Ovary (tissue), 9 donors: ENCODE measurements around the gene PHKA2. TPM values are rescaled to one million over a fixed set of nuclear protein-coding genes. Genes with fewer than 3 reads are reported as not detected.

Source experiments
- DNase-seq, 5 donors: peaks; one replicate each; pipeline ENCODE4 v3.0.0-alpha.2; 2019 to 2020
- H3K27ac ChIP-seq, 2 donors: fragments of 200-600 bp; one replicate each; pipeline versions ENCODE4 v1.5.1 to v1.8.0; 2019 to 2022
- H3K27me3 ChIP-seq: fragments of 200-600 bp; one replicate; pipeline ENCODE4 v1.8.0; 2022
- H3K36me3 ChIP-seq: fragments of 200-600 bp; sonication (generic); one replicate; pipeline ENCODE4 v1.5.1; 2019
- H3K4me1 ChIP-seq: one replicate; pipeline ENCODE4 v1.8.1; 2013; ENCODE audit warnings: mild to moderate bottlenecking, moderate library complexity; ENCODE audit not compliant: insufficient read depth
- H3K4me3 ChIP-seq: fragments of 200-600 bp; sonication (generic); one replicate; pipeline ENCODE4 v1.5.1; 2017
- H3K9me3 ChIP-seq, 2 donors: fragments of 200-600 bp in 1 of 2; sonication (generic) in 1 of 2; one replicate each; pipeline versions ENCODE4 v1.5.1 to v1.8.1; 2013 to 2019; ENCODE audit warnings: mild to moderate bottlenecking in 1 of 2, moderate library complexity in 1 of 2
- EP300 ChIP-seq: sonication (generic); formaldehyde crosslinking; IDR thresholded peaks from one replicate; pipeline ENCODE4 v1.6.1; 2017; ENCODE audit warnings: antibody characterized with exemption
- POLR2A ChIP-seq: fragments of 450-650 bp; IDR thresholded peaks from one replicate; pipeline ENCODE4 v1.6.1; 2017; ENCODE audit warnings: antibody characterized with exemption, mild to moderate bottlenecking, moderate library complexity
- WGBS, 3 donors: extraction: QIAGEN DNeasy Blood & Tissue Kit in 1 of 3; methylation state at CpG; one replicate each; pipeline versions ENCODE4 v1.1.5 to v1.1.7; 2013 to 2017; 5-methylcytosine and 5-hydroxymethylcytosine counted together
- intact Hi-C, 4 donors: fragments of 100-400 bp; cut with DNase I; formaldehyde crosslinking; loops; one replicate each; pipeline versions ENCODE4 v1.11.0 to v1.15.1; 2022 to 2023
- polyA plus RNA-seq, 2 donors: library from polyadenylated mRNA; stranded (reverse); fragments of 200-250 nt in 1 of 2; fragments of 350-450 nt in 1 of 2; fragmentation: Illumina TruSeq in 1 of 2; extraction: RNeasy Lipid Tissue Mini Kit (QIAGEN cat#74804) in 1 of 2; gene quantifications; one replicate each; pipeline ENCODE4 v1.2.3, GENCODE V29; 2013 to 2014
- total RNA-seq, 7 donors: library from RNA; depleted of rRNA in 2 of 7; stranded (reverse); fragments of >200 nt in 2 of 7; fragmentation: NEBNext Ultra II Directional in 3 of 7; extraction: Animal tissue kit (Norgen Biotek cat#: 25700) in 3 of 7; gene quantifications; one replicate each; pipeline versions ENCODE4 v1.1.0 to v1.2.4, GENCODE V29; 2016 to 2023
- TF ChIP-seq, protein P1 (sequence below), 3 donors: fragments of 450-650 bp in 2 of 3; fragments of 200-600 bp in 1 of 3; IDR thresholded peaks; one replicate each; pipeline versions ENCODE4 v1.5.1 to v1.8.0; 2016 to 2022; ENCODE audit warnings: antibody characterized with exemption in 3 of 3, mild to moderate bottlenecking in 1 of 3
- donor health status: DM: no; HTN: no; CAD: no; lungs with moderate emphysema.
- donor health status: DM: no; HTN: no; CAD: no.
- donor health status: Bipolar disorder and iron deficiency.
- donor health status: DM: yes; HTN: yes; CAD: no.
- donor health status: DM: no; HTN: no; CAD: no.
- donor health status: DM: yes; HTN: yes; CAD: no.

PHKA2 gene
- total and polyA plus RNA-seq, 9 donors = 19.4 to 43.5 (median 32.9) TPM

DNA sequence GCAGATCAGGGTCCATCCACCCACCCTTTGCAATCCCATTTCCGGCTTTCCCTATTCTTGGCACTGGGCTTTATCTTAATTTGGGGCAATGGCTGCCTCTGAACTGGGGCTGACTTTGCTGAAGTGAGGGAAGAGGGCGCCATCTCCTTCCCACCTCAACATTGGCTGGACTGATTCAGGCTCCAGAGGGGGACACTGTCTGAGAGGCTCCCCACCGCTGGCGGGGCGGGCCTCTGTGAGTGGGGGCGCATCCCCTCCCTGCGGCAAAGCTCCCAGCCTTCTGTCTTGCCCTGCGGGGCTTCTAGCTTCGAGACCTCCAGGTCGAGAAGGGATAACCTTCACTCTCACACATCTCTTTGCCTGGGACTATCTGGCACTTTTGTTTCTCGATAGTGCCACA, 85.8 kb downstream of the PHKA2 start:
- no peak for DNase-seq
- no peak for TF ChIP-seq POLR2A
- no peak for TF ChIP-seq EP300
- TF ChIP-seq, protein P1, sequence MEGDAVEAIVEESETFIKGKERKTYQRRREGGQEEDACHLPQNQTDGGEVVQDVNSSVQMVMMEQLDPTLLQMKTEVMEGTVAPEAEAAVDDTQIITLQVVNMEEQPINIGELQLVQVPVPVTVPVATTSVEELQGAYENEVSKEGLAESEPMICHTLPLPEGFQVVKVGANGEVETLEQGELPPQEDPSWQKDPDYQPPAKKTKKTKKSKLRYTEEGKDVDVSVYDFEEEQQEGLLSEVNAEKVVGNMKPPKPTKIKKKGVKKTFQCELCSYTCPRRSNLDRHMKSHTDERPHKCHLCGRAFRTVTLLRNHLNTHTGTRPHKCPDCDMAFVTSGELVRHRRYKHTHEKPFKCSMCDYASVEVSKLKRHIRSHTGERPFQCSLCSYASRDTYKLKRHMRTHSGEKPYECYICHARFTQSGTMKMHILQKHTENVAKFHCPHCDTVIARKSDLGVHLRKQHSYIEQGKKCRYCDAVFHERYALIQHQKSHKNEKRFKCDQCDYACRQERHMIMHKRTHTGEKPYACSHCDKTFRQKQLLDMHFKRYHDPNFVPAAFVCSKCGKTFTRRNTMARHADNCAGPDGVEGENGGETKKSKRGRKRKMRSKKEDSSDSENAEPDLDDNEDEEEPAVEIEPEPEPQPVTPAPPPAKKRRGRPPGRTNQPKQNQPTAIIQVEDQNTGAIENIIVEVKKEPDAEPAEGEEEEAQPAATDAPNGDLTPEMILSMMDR (IDR thresholded peaks at IDR 0.05) = no peak
- Histone ChIP-seq H3K27me3 (no peaks in the 10 kb centered on the region), H3K4me1 (no peaks in the 10 kb centered on the region), H3K27ac (no peak overlapping the region), H3K36me3 (no peaks in the 10 kb centered on the region), H3K9me3 (no peaks in the 10 kb centered on the region), H3K4me3 (no peak overlapping the region)
- intact Hi-C loops = loop anchor here in 2 of 4 donors (10.0 kb wide), 3 partner anchors 223 to 493 kb away; partner anchors contain the start of gene RS1 (in 1 of the 2)
- 80 to 87% (median 85%) methylated on average over 11 of the region's 11 CpGs for WGBS, 3 donors

DNA sequence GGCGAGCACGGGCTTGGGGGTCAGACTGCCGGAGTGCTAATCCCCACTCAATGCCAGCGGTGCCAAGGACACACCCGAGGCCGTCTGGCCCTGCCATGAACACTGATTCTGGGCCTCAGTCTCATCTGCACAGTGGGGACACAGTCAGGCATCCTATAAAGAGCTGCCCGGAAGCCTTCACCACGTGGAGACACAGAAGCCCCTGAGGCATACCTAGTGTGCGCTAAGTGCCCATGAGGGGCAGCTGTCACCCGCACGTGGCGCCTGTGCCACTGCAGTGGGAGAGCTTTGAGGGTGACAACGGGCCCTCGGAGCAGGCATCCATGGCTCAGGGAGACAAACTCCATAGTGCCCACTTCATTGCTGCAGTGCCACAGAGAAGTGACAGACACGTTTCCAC, 86.3 kb downstream of the PHKA2 start:
- Histone ChIP-seq H3K9me3 (no peaks in the 10 kb centered on the region), H3K36me3 (no peaks in the 10 kb centered on the region), H3K4me3 (no peak overlapping the region), H3K4me1 (no peaks in the 10 kb centered on the region), H3K27ac (no peak overlapping the region), H3K27me3 (no peaks in the 10 kb centered on the region)
- intact Hi-C loops = loop anchor here in 2 of 4 donors (10.0 kb wide), 3 partner anchors 223 to 493 kb away; partner anchors contain the start of gene RS1 (in 1 of the 2)
- TF ChIP-seq, protein P1 (IDR thresholded peaks at IDR 0.05) = no peak
- no peak for TF ChIP-seq POLR2A
- TF ChIP-seq EP300 = no peak
- WGBS, 3 donors = 88 to 93% (median 92%) methylated on average over 14 to 15 of the region's 15 CpGs
- DNase-seq = no peak

DNA sequence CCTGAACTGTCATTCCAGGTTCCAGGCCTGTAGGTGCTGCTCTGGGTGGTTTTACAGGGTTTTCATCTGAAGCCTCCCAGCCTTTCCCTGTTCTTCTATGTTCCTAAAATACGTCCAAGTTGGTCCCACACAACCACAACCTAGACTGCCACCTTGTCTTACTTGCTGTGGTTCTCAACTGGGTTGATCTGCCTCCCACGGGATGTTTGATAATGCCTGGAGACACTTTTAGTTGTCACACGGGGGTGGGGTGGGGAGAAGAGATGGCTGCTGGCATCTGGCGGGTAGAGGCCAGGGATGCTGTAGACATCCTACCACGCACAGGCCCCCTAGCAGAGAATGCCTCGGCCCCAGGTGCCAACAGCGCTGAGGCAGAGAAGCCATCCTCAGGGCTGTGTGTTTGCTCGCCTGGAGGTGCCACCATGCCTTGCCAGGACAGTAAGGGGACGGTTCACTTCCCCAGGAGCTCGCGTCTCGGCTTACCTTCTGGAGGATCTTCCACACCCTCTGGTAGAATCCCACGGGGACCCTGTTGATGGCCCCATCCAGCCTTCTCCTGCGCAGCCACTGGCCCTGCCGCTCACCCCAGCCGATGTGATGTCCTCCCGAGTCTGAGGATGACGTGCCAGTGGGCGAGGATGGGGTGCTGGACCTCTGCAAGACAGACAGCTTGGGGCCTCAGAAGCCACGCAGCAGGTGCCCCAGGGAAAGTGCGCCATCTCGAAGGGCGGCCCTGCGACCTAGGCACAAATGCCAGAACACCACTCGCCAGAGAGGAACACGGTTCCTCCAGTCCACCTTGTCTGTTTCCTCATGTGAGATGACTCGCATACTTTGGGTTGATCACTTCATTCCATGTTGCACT, 87.0 kb downstream of the PHKA2 start:
- no peaks in the 10 kb centered on the region for H3K9me3 ChIP-seq
- H3K27ac ChIP-seq = no peak overlapping the region
- WGBS, 3 donors = 87 to 88% (median 88%) methylated on average over 27 of the region's 27 CpGs
- DNase-seq = no peak
- H3K4me3 ChIP-seq = no peak overlapping the region
- H3K4me1 ChIP-seq = no peaks in the 10 kb centered on the region
- no peak for TF ChIP-seq EP300
- TF ChIP-seq, protein P1 (IDR thresholded peaks at IDR 0.05) = no peak
- TF ChIP-seq POLR2A = no peak
- no peaks in the 10 kb centered on the region for H3K36me3 ChIP-seq
- H3K27me3 ChIP-seq = no peaks in the 10 kb centered on the region
- intact Hi-C loops = loop anchor here in 2 of 4 donors (10.0 kb wide), 3 partner anchors 222 to 492 kb away; partner anchors contain the start of gene RS1 (in 1 of the 2)

DNA sequence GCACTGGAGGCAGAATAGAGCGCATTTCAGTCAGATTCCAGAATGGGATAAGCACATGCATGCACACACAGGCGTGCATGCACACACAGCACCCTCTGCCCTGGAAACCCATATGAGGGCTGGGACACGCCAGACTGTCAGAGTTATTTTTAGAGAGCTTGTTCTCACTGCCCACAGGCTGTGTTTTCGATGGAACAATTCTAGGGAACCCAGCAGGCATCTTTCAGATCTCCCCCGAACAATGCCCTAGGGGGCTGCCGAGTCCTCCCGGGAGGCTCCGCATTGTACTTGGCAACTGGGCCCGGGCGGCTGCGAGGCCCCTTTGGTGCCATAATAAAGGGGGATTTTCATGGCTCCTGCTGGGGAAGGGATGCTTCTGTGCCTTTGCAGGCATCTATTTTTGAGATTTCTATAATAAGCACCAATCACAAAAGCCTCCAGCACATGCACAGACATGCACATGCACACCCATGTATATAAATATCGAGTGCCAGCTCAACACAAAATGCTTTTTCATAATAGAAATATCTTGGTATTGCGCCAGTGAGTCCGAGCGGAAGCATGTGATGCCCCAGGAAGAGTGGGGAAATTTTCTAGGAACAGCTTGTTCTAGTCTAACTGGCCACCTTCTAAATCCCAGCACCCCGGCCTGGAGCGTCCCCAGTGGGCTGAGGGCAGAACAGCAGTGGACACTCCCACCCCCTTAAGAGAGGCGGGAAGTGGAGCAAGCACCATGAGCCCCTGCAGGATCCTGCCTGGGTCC, 88.5 kb downstream of the PHKA2 start:
- peak in 3 of 5 donors; percentile 36 to 61 (median 42) for DNase-seq
- TF ChIP-seq, protein P1 (IDR thresholded peaks at IDR 0.05) = no peak
- TF ChIP-seq EP300 = no peak
- TF ChIP-seq POLR2A = no peak
- no peaks in the 10 kb centered on the region for H3K27me3 ChIP-seq
- WGBS, 3 donors = 68 to 70% (median 68%) methylated on average over 18 of the region's 18 CpGs
- no peak overlapping the region for H3K4me3 ChIP-seq
- H3K4me1 ChIP-seq = no peaks in the 10 kb centered on the region
- H3K36me3 ChIP-seq = no peaks in the 10 kb centered on the region
- no peak overlapping the region for H3K27ac ChIP-seq
- intact Hi-C loops = loop anchor here in 2 of 4 donors (10.0 kb wide), 3 partner anchors 221 to 491 kb away; partner anchors contain the start of gene RS1 (in 1 of the 2)
- H3K9me3 ChIP-seq = no peaks in the 10 kb centered on the region
